Ectodermal cell (in vitro differentiated cells): ENCODE data around the gene BLCAP.
"Not testable (repeated sequence)": the region's sequence is repeated elsewhere in the genome, so short reads cannot be mapped to it uniquely, and the experiment has no call there.

ENCODE experiments used
- H3K27ac ChIP-seq: 2 replicates; pipeline ENCODE4 v1.7.0; 2013; ENCODE audit warnings: mild to moderate bottlenecking, low read depth, low read length; ENCODE audit not compliant: insufficient read depth, poor library complexity, severe bottlenecking
- H3K27me3 ChIP-seq: 2 replicates; pipeline ENCODE4 v1.7.0; 2013; ENCODE audit warnings: mild to moderate bottlenecking, low read length; ENCODE audit not compliant: insufficient read depth, control insufficient read depth, poor library complexity, severe bottlenecking
- H3K36me3 ChIP-seq: one replicate; pipeline ENCODE4 v1.7.0; 2013; ENCODE audit warnings: low read length; ENCODE audit not compliant: control insufficient read depth, insufficient read depth
- H3K4me1 ChIP-seq: one replicate; pipeline ENCODE4 v1.7.0; 2013; ENCODE audit warnings: low read length; ENCODE audit not compliant: control insufficient read depth, insufficient read depth
- H3K4me3 ChIP-seq: 2 replicates; pipeline ENCODE4 v1.7.0; 2013; ENCODE audit warnings: low read depth, low read length, control low read depth; ENCODE audit not compliant: insufficient read depth
- H3K9me3 ChIP-seq: 2 replicates; pipeline ENCODE4 v1.7.0; 2013; ENCODE audit warnings: mild to moderate bottlenecking, low read length, moderate library complexity; ENCODE audit not compliant: control insufficient read depth
- WGBS, 2 experiments: methylation state at CpG; one replicate each; pipeline ENCODE4 v1.1.7; 2013; ENCODE audit warnings: missing lambda C conversion rate in 2 of 2; 5-methylcytosine and 5-hydroxymethylcytosine counted together

Gene BLCAP

DNA sequence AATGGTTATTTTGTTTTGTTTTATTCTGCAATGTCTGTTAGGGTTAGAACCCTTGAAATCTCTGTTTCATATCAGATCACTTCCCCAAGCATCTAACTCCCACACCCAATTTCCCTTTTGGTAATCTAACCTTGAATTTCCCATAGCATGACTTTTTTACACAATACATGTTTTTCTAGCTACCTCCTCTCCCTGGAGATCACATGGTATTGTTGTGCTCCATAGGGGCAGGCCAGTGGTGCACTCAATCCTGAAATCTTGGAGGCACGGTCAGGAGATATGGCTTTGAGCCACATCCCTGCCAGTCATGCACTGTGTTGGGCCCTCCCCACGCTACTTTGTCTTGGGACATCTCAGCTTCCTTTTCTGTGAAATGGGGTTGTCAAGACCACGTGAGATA lies 43.3 kb downstream of the BLCAP start:
- H3K27me3 ChIP-seq, result no peaks in the 10 kb centered on the region

GRCh38 chr20:37481610-37482009 lies 46.1 kb downstream of the BLCAP start:
- H3K36me3 ChIP-seq, result no peaks in the 10 kb centered on the region

More for the DNA sequence above, 43.3 kb downstream of the BLCAP start:
- no peak overlapping the region for H3K4me3 ChIP-seq
- no peaks in the 10 kb centered on the region for H3K9me3 ChIP-seq
- H3K36me3 ChIP-seq, result no peaks in the 10 kb centered on the region
- H3K27ac ChIP-seq, result no peak overlapping the region
- H3K4me1 ChIP-seq, result peaks cover 3% of the 10 kb centered on the region
- WGBS, 2 experiments, result 88 to 94% methylated on average over 3 of the region's 3 CpGs

GRCh38 chr20:37480919-37481318 lies 46.8 kb downstream of the BLCAP start:
- Histone ChIP-seq H3K4me1 (no peaks in the 10 kb centered on the region), H3K36me3 (no peaks in the 10 kb centered on the region), H3K4me3 (no peak overlapping the region), H3K27ac (no peak overlapping the region), H3K9me3 (no peaks in the 10 kb centered on the region), H3K27me3 (no peaks in the 10 kb centered on the region)
- 87 to 92% methylated on average over 1 of the region's 1 CpG for WGBS, 2 experiments

More at GRCh38 chr20:37481610-37482009, 46.1 kb downstream of the BLCAP start:
- no peaks in the 10 kb centered on the region for H3K27me3 ChIP-seq
- H3K27ac ChIP-seq, result no peak overlapping the region
- H3K4me1 ChIP-seq, result peaks cover 2% of the 10 kb centered on the region
- no peaks in the 10 kb centered on the region for H3K9me3 ChIP-seq
- no peak overlapping the region for H3K4me3 ChIP-seq
- 95 to 96% methylated on average over 5 of the region's 5 CpGs for WGBS, 2 experiments

- Histone ChIP-seq H3K4me3 (no peak overlapping the region), H3K4me1 (no peaks in the 10 kb centered on the region), H3K9me3 (no peaks in the 10 kb centered on the region), H3K36me3 (no peaks in the 10 kb centered on the region), H3K27ac (no peak overlapping the region), H3K27me3 (no peaks in the 10 kb centered on the region)
- 91 to 93% methylated on average over 9 of the region's 9 CpGs for WGBS, 2 experiments
Observed at GRCh38 chr20:37479925-37480691, 47.6 kb downstream of the BLCAP start.

- no peaks in the 10 kb centered on the region for H3K9me3 ChIP-seq
- no peak overlapping the region for H3K4me3 ChIP-seq
- 87 to 92% methylated on average over 6 of the region's 6 CpGs for WGBS, 2 experiments
- no peaks in the 10 kb centered on the region for H3K27me3 ChIP-seq
- no peaks in the 10 kb centered on the region for H3K36me3 ChIP-seq
- H3K4me1 ChIP-seq, result no peaks in the 10 kb centered on the region
- H3K27ac ChIP-seq, result no peak overlapping the region
Observed at GRCh38 chr20:37479266-37479665, 48.4 kb downstream of the BLCAP start.

DNA sequence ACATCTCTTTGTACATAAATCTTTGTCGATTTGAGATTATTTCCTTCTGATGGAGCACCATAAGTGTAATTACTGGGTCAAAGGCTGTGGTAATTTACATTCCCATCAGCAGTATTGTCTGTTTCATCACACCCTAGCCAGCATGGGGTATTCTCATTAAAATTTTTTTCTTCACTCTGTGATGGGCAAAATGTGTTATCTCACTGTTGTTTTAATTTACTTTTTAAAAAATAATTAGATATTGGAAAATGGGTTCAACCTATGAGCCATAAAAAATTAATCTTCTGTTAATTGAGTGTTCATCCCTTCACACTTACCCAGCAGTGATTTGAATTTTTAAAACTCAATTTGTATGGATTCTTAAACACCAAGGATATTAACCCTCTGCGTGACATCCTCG lies 50.6 kb downstream of the BLCAP start:
- Histone ChIP-seq H3K27ac (no peak overlapping the region), H3K9me3 (no peaks in the 10 kb centered on the region), H3K4me3 (no peak overlapping the region), H3K4me1 (peaks cover 5% of the 10 kb centered on the region), H3K27me3 (no peaks in the 10 kb centered on the region), H3K36me3 (no peaks in the 10 kb centered on the region)
- WGBS, 2 experiments, result 63 to 82% methylated on average over 2 to 3 of the region's 3 CpGs

DNA sequence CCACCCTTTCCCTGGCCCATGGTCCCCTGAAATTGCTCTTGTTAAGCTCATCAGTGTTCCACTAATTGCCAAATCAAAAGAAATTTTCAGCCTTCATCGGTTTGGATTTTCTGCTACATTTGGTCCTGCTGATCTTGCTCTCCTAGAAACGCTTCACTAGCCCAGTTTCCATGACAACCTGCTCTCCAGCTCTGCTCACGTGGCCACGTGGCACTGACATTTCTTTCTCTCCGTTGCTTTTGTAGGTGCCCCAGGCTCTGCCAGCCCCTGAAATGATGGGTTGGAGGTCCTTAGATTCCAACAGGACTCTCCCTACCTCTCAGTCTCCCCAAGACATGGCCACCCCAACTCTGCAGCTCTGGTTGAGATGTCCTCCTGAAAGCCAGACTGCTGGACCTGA lies 52.4 kb downstream of the BLCAP start:
- WGBS, 2 experiments, result 79 to 88% methylated on average over 5 of the region's 5 CpGs
- Histone ChIP-seq H3K27ac (no peak overlapping the region), H3K36me3 (no peaks in the 10 kb centered on the region), H3K9me3 (no peaks in the 10 kb centered on the region), H3K27me3 (no peaks in the 10 kb centered on the region), H3K4me1 (peaks cover 5% of the 10 kb centered on the region), H3K4me3 (no peak overlapping the region)

DNA sequence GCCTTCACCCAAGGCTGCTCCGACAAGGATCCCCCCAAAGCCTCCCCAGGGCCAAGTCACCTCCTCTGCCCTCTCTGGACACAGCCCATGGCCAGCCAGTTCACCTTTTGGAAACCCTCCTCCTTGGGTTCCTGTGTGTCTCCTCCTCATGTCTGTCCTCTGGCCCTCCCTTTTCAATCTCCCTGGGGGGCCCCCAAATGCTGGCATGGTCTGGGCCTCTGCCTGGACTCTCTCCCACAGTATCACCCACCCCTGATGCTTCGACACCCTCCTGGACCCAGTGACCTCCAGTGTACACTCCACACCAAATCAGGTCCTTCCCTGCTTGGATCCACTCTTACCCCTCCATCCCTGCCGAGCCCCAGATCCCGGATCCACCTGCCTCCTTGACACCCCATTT lies 53.3 kb downstream of the BLCAP start:
- H3K27ac ChIP-seq, result no peak overlapping the region
- H3K4me3 ChIP-seq, result no peak overlapping the region
- WGBS, 2 experiments, result 91 to 95% methylated on average over 4 of the region's 4 CpGs
- no peaks in the 10 kb centered on the region for H3K36me3 ChIP-seq
- peaks cover 5% of the 10 kb centered on the region for H3K4me1 ChIP-seq
- H3K27me3 ChIP-seq, result no peaks in the 10 kb centered on the region
- no peaks in the 10 kb centered on the region for H3K9me3 ChIP-seq

- H3K9me3 ChIP-seq, result no peaks in the 10 kb centered on the region
- H3K4me3 ChIP-seq, result no peak overlapping the region
- H3K36me3 ChIP-seq, result no peaks in the 10 kb centered on the region
- peaks cover 5% of the 10 kb centered on the region for H3K4me1 ChIP-seq
- no peak overlapping the region for H3K27ac ChIP-seq
- no peaks in the 10 kb centered on the region for H3K27me3 ChIP-seq
- WGBS, 2 experiments, result 90 to 91% methylated on average over 11 of the region's 11 CpGs
Observed at GRCh38 chr20:37473249-37474000, 54.3 kb downstream of the BLCAP start.

GRCh38 chr20:37472435-37472834 lies 55.2 kb downstream of the BLCAP start:
- 82 to 94% methylated on average over 6 of the region's 6 CpGs for WGBS, 2 experiments
- not testable (repeated sequence) for H3K4me1 ChIP-seq, H3K27me3 ChIP-seq, H3K27ac ChIP-seq, H3K9me3 ChIP-seq, H3K4me3 ChIP-seq, H3K36me3 ChIP-seq
